Thymus (tissue), 11 donors: ENCODE results near the gene ADGRD2. TPM values are rescaled to one million over a fixed set of nuclear protein-coding genes. Genes with fewer than 3 reads are reported as not detected.

ENCODE experiments used
- DNase-seq, 9 donors: peaks; one replicate each; pipeline ENCODE4 v3.0.0-alpha.2; 2013; ENCODE audit warnings: low spot score in 9 of 9, low read depth in 6 of 9, missing footprints in 1 of 9
- H3K27ac ChIP-seq, 2 donors: one replicate each; pipeline ENCODE4 v1.5.1; 2013; ENCODE audit warnings: control low read depth in 1 of 2, low read depth in 1 of 2, low read length in 1 of 2, mild to moderate bottlenecking in 1 of 2, moderate library complexity in 1 of 2
- H3K27me3 ChIP-seq, 2 donors: one replicate each; pipeline ENCODE4 v1.5.1; 2013; ENCODE audit warnings: low read length in 1 of 2; ENCODE audit not compliant: control insufficient read depth in 2 of 2, insufficient read depth in 1 of 2
- H3K36me3 ChIP-seq, 2 donors: one replicate each; pipeline ENCODE4 v1.5.1; 2013; ENCODE audit warnings: low read length in 1 of 2, mild to moderate bottlenecking in 1 of 2, moderate library complexity in 1 of 2; ENCODE audit not compliant: control insufficient read depth in 2 of 2, insufficient read depth in 2 of 2
- H3K4me1 ChIP-seq, 2 donors: one replicate each; pipeline ENCODE4 v1.5.1; 2013; ENCODE audit warnings: low read length in 2 of 2; ENCODE audit not compliant: control insufficient read depth in 2 of 2, insufficient read depth in 2 of 2
- H3K4me3 ChIP-seq, 2 donors: one replicate each; pipeline ENCODE4 v1.5.1; 2013; ENCODE audit warnings: low read length in 2 of 2, control low read depth in 1 of 2, mild to moderate bottlenecking in 1 of 2
- H3K9me3 ChIP-seq, 2 donors: one replicate each; pipeline ENCODE4 v1.5.1; 2013; ENCODE audit warnings: low read length in 1 of 2, mild to moderate bottlenecking in 1 of 2; ENCODE audit not compliant: control insufficient read depth in 2 of 2, insufficient read depth in 1 of 2
- WGBS: extraction: QIAGEN DNeasy Blood & Tissue Kit; methylation state at CpG from one replicate; pipeline ENCODE4 v1.1.7; 2013; 5-methylcytosine and 5-hydroxymethylcytosine counted together
- polyA plus RNA-seq: library from polyadenylated mRNA; stranded (reverse); fragments of 200-250 nt; gene quantifications from one replicate; pipeline ENCODE4 v1.2.3, GENCODE V29; 2013
- total RNA-seq: library from RNA; stranded (reverse); fragments of 120-200 nt; gene quantifications from one replicate; pipeline ENCODE4 v1.2.4, GENCODE V29; 2013
- donor health status: healthy.

Gene ADGRD2
- total and polyA plus RNA-seq, 2 donors, result 0.09 to 0.50 TPM

- Histone ChIP-seq H3K27ac (no peak overlapping the region), H3K27me3 (peaks cover 0 to 67% of the 10 kb centered on the region in 2 donors)
Measured at GRCh38 chr9:124485936-124486335, 35.7 kb downstream of the ADGRD2 start.

GRCh38 chr9:124486778-124487259, 36.6 kb downstream of the ADGRD2 start:
- H3K4me3 ChIP-seq, result no peak overlapping the region
- no peak overlapping the region for H3K27ac ChIP-seq
- H3K9me3 ChIP-seq, result peaks cover 0 to under 1% of the 10 kb centered on the region in 2 donors
- no peaks in the 10 kb centered on the region for H3K36me3 ChIP-seq
- H3K27me3 ChIP-seq, result peaks cover 0 to 61% of the 10 kb centered on the region in 2 donors
- 73% methylated on average over 17 of the region's 17 CpGs for WGBS
- no peaks in the 10 kb centered on the region for H3K4me1 ChIP-seq
- no peak for DNase-seq

More at GRCh38 chr9:124485936-124486335, 35.7 kb downstream of the ADGRD2 start:
- H3K9me3 ChIP-seq, result peaks cover 0 to 3% of the 10 kb centered on the region in 2 donors
- no peaks in the 10 kb centered on the region for H3K4me1 ChIP-seq
- H3K36me3 ChIP-seq, result no peaks in the 10 kb centered on the region
- 89% methylated on average over 15 of the region's 15 CpGs for WGBS
- DNase-seq, result no peak
- no peak overlapping the region for H3K4me3 ChIP-seq

- Histone ChIP-seq H3K9me3 (no peaks in the 10 kb centered on the region), H3K4me3 (no peak overlapping the region), H3K4me1 (no peaks in the 10 kb centered on the region), H3K36me3 (no peaks in the 10 kb centered on the region), H3K27me3 (peaks cover 0 to 55% of the 10 kb centered on the region in 2 donors), H3K27ac (no peak overlapping the region)
- WGBS, result 87% methylated on average over 40 of the region's 40 CpGs
- DNase-seq, result no peak
Measured at GRCh38 chr9:124487260-124488182, 37.3 kb downstream of the ADGRD2 start.

- H3K27me3 ChIP-seq, result peaks cover 0 to 46% of the 10 kb centered on the region in 2 donors
- H3K36me3 ChIP-seq, result no peaks in the 10 kb centered on the region
- H3K4me3 ChIP-seq, result no peak overlapping the region
- H3K4me1 ChIP-seq, result peaks cover 0 to 4% of the 10 kb centered on the region in 2 donors
- 98% methylated on average over 8 of the region's 8 CpGs for WGBS
- no peak for DNase-seq
- no peak overlapping the region for H3K27ac ChIP-seq
- no peaks in the 10 kb centered on the region for H3K9me3 ChIP-seq
Measured at GRCh38 chr9:124488641-124489210, 38.5 kb downstream of the ADGRD2 start.

- H3K27me3 ChIP-seq, result peaks cover 0 to 46% of the 10 kb centered on the region in 2 donors
- no peaks in the 10 kb centered on the region for H3K36me3 ChIP-seq
- H3K4me3 ChIP-seq, result no peak overlapping the region
- DNase-seq, result no peak
- 74% methylated on average over 13 of the region's 13 CpGs for WGBS
- H3K27ac ChIP-seq, result no peak overlapping the region
- H3K4me1 ChIP-seq, result peaks cover 0 to 9% of the 10 kb centered on the region in 2 donors
- peaks cover 0 to 1% of the 10 kb centered on the region in 2 donors for H3K9me3 ChIP-seq
Measured at GRCh38 chr9:124489222-124489621, 39.0 kb downstream of the ADGRD2 start.

- peaks cover 0 to 45% of the 10 kb centered on the region in 2 donors for H3K27me3 ChIP-seq
- no peak for DNase-seq
- no peaks in the 10 kb centered on the region for H3K36me3 ChIP-seq
- 96% methylated on average over 2 of the region's 2 CpGs for WGBS
- no peak overlapping the region for H3K4me3 ChIP-seq
- no peak overlapping the region for H3K27ac ChIP-seq
- H3K9me3 ChIP-seq, result peaks cover 0 to 1% of the 10 kb centered on the region in 2 donors
- H3K4me1 ChIP-seq, result peaks cover 0 to 17% of the 10 kb centered on the region in 2 donors
Measured at GRCh38 chr9:124490004-124490403, 39.8 kb downstream of the ADGRD2 start.

GRCh38 chr9:124491049-124491975, 41.1 kb downstream of the ADGRD2 start:
- WGBS, result 96% methylated on average over 32 of the region's 32 CpGs
- DNase-seq, result no peak
- Histone ChIP-seq H3K4me1 (peaks cover 11 to 30% of the 10 kb centered on the region in 2 donors), H3K4me3 (no peak overlapping the region), H3K27me3 (peaks cover 0 to 32% of the 10 kb centered on the region in 2 donors), H3K27ac (no peak overlapping the region), H3K36me3 (no peaks in the 10 kb centered on the region), H3K9me3 (peaks cover 0 to 1% of the 10 kb centered on the region in 2 donors)

- H3K27ac ChIP-seq, result no peak overlapping the region
- no peak overlapping the region for H3K4me3 ChIP-seq
- 96% methylated on average over 19 of the region's 19 CpGs for WGBS
- peaks cover 0 to 17% of the 10 kb centered on the region in 2 donors for H3K27me3 ChIP-seq
- peaks cover 17 to 41% of the 10 kb centered on the region in 2 donors for H3K4me1 ChIP-seq
- DNase-seq, result no peak
- H3K9me3 ChIP-seq, result peaks cover 0 to 1% of the 10 kb centered on the region in 2 donors
- no peaks in the 10 kb centered on the region for H3K36me3 ChIP-seq
Measured at GRCh38 chr9:124492818-124493217, 42.6 kb downstream of the ADGRD2 start.
